ENCODE data around the gene MBOAT1.

GRCh38 chr6:20221421-20221820, 9.2 kb upstream of the MBOAT1 start:
- TF ChIP-seq CTCF (tag by site-specific recombination; IDR thresholded peaks at IDR 0.05) (no peak), YY2 (tag by site-specific recombination; IDR thresholded peaks at IDR 0.05) (no peak), BCL11A (tag by site-specific recombination; IDR thresholded peaks at IDR 0.05; ENCODE audit: low read depth) (no peak), SP3 (tag by site-specific recombination; IDR thresholded peaks at IDR 0.05) (no peak), ZNF660 (tag by site-specific recombination; IDR thresholded peaks at IDR 0.05) (no peak), ZNF692 (tag by site-specific recombination; IDR thresholded peaks at IDR 0.05) (no peak)

All from HEK293 (cell line).